HepG2 (cell line): ENCODE data around the gene ZFP36L2. TPM values are rescaled to one million over a fixed set of nuclear protein-coding genes. Genes with fewer than 3 reads are reported as not detected.

Experiments
- ATAD3A ChIP-seq: sonication (generic); formaldehyde crosslinking; IDR thresholded peaks from 2 replicates; pipeline ENCODE4 v1.4.0; 2020; ENCODE audit warnings: missing genetic modification reagents
- HNRNPK ChIP-seq: fragments of 200-400 bp; formaldehyde crosslinking; IDR thresholded peaks from 2 replicates; pipeline ENCODE4 v1.6.1; 2018; ENCODE audit warnings: low read length, low read depth, moderate library complexity, mild to moderate bottlenecking; ENCODE audit not compliant: poor library complexity, severe bottlenecking
- NCOA2 ChIP-seq: sonication (generic); formaldehyde crosslinking; IDR thresholded peaks from 2 replicates; pipeline ENCODE4 v1.8.0; 2022; ENCODE audit warnings: inconsistent platforms
- NFATC3 ChIP-seq: sonication (generic); formaldehyde crosslinking; IDR thresholded peaks from 2 replicates; pipeline ENCODE4 v1.5.1; 2020; ENCODE audit warnings: mild to moderate bottlenecking, missing genetic modification reagents
- RBAK ChIP-seq: sonication (generic); formaldehyde crosslinking; IDR thresholded peaks from 2 replicates; pipeline ENCODE4 v1.5.1; 2020; ENCODE audit warnings: mild to moderate bottlenecking, missing genetic modification reagents
- RBM22 ChIP-seq: fragments of 200-400 bp; formaldehyde crosslinking; optimal IDR thresholded peaks from 2 replicates; pipeline ENCODE3; 2017; ENCODE audit warnings: mild to moderate bottlenecking, low read length, moderate library complexity
- SP5 ChIP-seq: IDR thresholded peaks from 2 replicates; pipeline ENCODE4 v1.6.1; 2016; ENCODE audit warnings: low read depth, borderline replicate concordance
- TEAD3 ChIP-seq: optimal IDR thresholded peaks from 2 replicates; pipeline ENCODE3; 2016; ENCODE audit warnings: borderline replicate concordance
- ZMYM4 ChIP-seq: sonication (generic); formaldehyde crosslinking; IDR thresholded peaks from 2 replicates; pipeline ENCODE4 v1.8.1; 2023; ENCODE audit warnings: mild to moderate bottlenecking, missing genetic modification reagents
- ZNF232 ChIP-seq: sonication (generic); formaldehyde crosslinking; IDR thresholded peaks from 2 replicates; pipeline ENCODE4 v1.4.0; 2020; ENCODE audit warnings: missing genetic modification reagents, borderline replicate concordance
- ZNF446 ChIP-seq: sonication (generic); formaldehyde crosslinking; IDR thresholded peaks from 2 replicates; pipeline ENCODE4 v1.5.0; 2020; ENCODE audit warnings: mild to moderate bottlenecking, missing genetic modification reagents
- ZNF530 ChIP-seq: sonication (generic); formaldehyde crosslinking; IDR thresholded peaks from 2 replicates; pipeline ENCODE4 v1.5.0; 2020; ENCODE audit warnings: low read depth, mild to moderate bottlenecking, missing genetic modification reagents
- ZNF607 ChIP-seq: sonication (generic); formaldehyde crosslinking; IDR thresholded peaks from 2 replicates; pipeline ENCODE4 v1.5.1; 2020; ENCODE audit warnings: missing genetic modification reagents, mild to moderate bottlenecking, borderline replicate concordance
- ZNF777 ChIP-seq: sonication (generic); formaldehyde crosslinking; IDR thresholded peaks from 2 replicates; pipeline ENCODE4 v1.4.0; 2020; ENCODE audit warnings: missing genetic modification reagents
- polyA plus RNA-seq, 8 experiments: library from polyadenylated mRNA; depleted of rRNA in 3 of 8; stranded (reverse) in 7 of 8; unstranded in 1 of 8; fragments of >200 nt; fragmentation: Illumina TruSeq in 4 of 8; extraction: Trizol in 4 of 8; gene quantifications; 2 replicates each; pipeline versions ENCODE4 v1.2.1 to v1.2.3, GENCODE V29; 2011 to 2016; ENCODE audit warnings: low read depth in 4 of 8, missing spikeins in 1 of 8, mixed read lengths in 1 of 8; ENCODE audit not compliant: insufficient read depth in 1 of 8
- total RNA-seq, 5 experiments: library from RNA; depleted of rRNA; stranded (reverse); fragments of >200 nt; fragmentation: Illumina TruSeq; extraction: Trizol; gene quantifications; 2 replicates each; pipeline ENCODE4 v1.2.3, GENCODE V29; 2016; ENCODE audit warnings: low read depth in 1 of 5
- TF ChIP-seq, protein P1 (sequence below), 2 experiments: fragments of 450-650 bp in 1 of 2; sonication (generic) in 1 of 2; formaldehyde crosslinking in 1 of 2; IDR thresholded peaks; 2 replicates each; pipeline versions ENCODE4 v1.6.1 to v1.8.0; 2016 to 2022; ENCODE audit warnings: antibody characterized with exemption in 1 of 2, mild to moderate bottlenecking in 1 of 2, missing genetic modification reagents in 1 of 2
- TF ChIP-seq, protein P2 (sequence below): sonication (generic); formaldehyde crosslinking; IDR thresholded peaks from 2 replicates; pipeline ENCODE4 v1.5.0; 2020; ENCODE audit warnings: missing genetic modification reagents, mild to moderate bottlenecking, borderline replicate concordance
- TF ChIP-seq, protein P3 (sequence below): sonication (generic); formaldehyde crosslinking; conservative IDR thresholded peaks from 2 replicates; pipeline ENCODE4 v1.8.0; 2022; ENCODE audit warnings: mild to moderate bottlenecking, moderate library complexity, missing genetic modification reagents
- TF ChIP-seq, protein P4 (sequence below): IDR thresholded peaks from 2 replicates; pipeline ENCODE4 v1.6.1; 2016; ENCODE audit warnings: mild to moderate bottlenecking, missing biosample characterization, missing genetic modification reagents

ZFP36L2 gene
- total and polyA plus RNA-seq, 2 of the 13 experiments (the other 11 are each of a cell fraction or from before 2014, with no cell fraction given), result 11.2 to 21.8 TPM

DNA sequence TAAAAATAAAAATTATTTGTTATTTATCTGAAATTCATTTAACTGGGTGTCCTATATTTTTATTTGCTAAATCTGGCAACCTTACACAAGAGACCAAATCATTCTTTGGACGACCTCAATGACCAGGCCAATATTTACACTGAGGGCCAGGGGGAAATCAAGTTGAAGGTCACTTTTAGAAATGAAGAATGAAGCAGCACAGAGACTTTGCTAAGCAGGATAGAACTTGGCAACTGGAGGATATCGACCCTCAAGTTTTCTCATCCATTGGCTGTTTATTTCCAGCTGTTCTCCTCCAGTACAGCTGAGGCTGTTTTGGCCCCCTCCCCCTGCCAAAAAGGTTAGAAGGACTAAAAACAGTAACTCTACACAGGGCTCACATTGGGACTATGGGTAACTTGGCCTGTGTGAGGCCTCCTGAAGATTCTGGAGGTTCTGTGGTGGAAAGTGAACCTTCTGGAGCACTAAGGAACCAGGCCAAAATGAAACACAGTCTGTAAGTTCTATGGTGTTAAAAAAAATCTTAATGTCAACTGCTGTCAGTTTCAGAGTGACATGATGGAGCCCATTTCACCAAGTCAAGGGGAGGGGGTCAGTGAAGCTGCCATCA lies 32.2 kb upstream of the ZFP36L2 start (continued):
- TF ChIP-seq, protein P1, sequence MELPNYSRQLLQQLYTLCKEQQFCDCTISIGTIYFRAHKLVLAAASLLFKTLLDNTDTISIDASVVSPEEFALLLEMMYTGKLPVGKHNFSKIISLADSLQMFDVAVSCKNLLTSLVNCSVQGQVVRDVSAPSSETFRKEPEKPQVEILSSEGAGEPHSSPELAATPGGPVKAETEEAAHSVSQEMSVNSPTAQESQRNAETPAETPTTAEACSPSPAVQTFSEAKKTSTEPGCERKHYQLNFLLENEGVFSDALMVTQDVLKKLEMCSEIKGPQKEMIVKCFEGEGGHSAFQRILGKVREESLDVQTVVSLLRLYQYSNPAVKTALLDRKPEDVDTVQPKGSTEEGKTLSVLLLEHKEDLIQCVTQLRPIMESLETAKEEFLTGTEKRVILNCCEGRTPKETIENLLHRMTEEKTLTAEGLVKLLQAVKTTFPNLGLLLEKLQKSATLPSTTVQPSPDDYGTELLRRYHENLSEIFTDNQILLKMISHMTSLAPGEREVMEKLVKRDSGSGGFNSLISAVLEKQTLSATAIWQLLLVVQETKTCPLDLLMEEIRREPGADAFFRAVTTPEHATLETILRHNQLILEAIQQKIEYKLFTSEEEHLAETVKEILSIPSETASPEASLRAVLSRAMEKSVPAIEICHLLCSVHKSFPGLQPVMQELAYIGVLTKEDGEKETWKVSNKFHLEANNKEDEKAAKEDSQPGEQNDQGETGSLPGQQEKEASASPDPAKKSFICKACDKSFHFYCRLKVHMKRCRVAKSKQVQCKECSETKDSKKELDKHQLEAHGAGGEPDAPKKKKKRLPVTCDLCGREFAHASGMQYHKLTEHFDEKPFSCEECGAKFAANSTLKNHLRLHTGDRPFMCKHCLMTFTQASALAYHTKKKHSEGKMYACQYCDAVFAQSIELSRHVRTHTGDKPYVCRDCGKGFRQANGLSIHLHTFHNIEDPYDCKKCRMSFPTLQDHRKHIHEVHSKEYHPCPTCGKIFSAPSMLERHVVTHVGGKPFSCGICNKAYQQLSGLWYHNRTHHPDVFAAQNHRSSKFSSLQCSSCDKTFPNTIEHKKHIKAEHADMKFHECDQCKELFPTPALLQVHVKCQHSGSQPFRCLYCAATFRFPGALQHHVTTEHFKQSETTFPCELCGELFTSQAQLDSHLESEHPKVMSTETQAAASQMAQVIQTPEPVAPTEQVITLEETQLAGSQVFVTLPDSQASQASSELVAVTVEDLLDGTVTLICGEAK (IDR thresholded peaks at IDR 0.05), result no peak
- TF ChIP-seq, protein P1 (CRISPR knock-in tag; IDR thresholded peaks at IDR 0.05), result no peak; the same call in 1 of the 2 replicates
- TF ChIP-seq, protein P2, sequence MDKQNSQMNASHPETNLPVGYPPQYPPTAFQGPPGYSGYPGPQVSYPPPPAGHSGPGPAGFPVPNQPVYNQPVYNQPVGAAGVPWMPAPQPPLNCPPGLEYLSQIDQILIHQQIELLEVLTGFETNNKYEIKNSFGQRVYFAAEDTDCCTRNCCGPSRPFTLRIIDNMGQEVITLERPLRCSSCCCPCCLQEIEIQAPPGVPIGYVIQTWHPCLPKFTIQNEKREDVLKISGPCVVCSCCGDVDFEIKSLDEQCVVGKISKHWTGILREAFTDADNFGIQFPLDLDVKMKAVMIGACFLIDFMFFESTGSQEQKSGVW (CRISPR knock-in tag), result no peak
- TF ChIP-seq ZNF530, result no peak
- no peak for TF ChIP-seq RBAK (CRISPR knock-in tag)
- no peak; the same call in 1 of the 2 replicates for TF ChIP-seq ZNF232 (CRISPR knock-in tag)
- no peak for TF ChIP-seq ATAD3A (CRISPR knock-in tag)
- TF ChIP-seq ZNF607, result no peak
- TF ChIP-seq HNRNPK, result no peak
- TF ChIP-seq ZNF446 (CRISPR knock-in tag), result no peak
- TF ChIP-seq ZMYM4 (CRISPR knock-in tag), result peak; percentile 82; the same call in 1 of the 2 replicates
- TF ChIP-seq, protein P3, sequence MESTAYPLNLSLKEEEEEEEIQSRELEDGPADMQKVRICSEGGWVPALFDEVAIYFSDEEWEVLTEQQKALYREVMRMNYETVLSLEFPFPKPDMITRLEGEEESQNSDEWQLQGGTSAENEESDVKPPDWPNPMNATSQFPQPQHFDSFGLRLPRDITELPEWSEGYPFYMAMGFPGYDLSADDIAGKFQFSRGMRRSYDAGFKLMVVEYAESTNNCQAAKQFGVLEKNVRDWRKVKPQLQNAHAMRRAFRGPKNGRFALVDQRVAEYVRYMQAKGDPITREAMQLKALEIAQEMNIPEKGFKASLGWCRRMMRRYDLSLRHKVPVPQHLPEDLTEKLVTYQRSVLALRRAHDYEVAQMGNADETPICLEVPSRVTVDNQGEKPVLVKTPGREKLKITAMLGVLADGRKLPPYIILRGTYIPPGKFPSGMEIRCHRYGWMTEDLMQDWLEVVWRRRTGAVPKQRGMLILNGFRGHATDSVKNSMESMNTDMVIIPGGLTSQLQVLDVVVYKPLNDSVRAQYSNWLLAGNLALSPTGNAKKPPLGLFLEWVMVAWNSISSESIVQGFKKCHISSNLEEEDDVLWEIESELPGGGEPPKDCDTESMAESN (CRISPR knock-in tag), result no peak
- TF ChIP-seq TEAD3, result peak; percentile 85
- 0 out of 2 replicates have a peak, but pooled peaks have one; percentile 53 for TF ChIP-seq NFATC3 (CRISPR knock-in tag)
- TF ChIP-seq SP5 (CRISPR knock-in tag), result no peak
- TF ChIP-seq RBM22, result no peak
- no peak; the same call in 1 of the 2 replicates for TF ChIP-seq ZNF777 (CRISPR knock-in tag)
- TF ChIP-seq, protein P4, sequence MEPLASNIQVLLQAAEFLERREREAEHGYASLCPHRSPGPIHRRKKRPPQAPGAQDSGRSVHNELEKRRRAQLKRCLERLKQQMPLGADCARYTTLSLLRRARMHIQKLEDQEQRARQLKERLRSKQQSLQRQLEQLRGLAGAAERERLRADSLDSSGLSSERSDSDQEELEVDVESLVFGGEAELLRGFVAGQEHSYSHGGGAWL, result no peak
- peak; percentile 93 for TF ChIP-seq NCOA2 (CRISPR knock-in tag)
